GM21825 (cell line): ENCODE measurements around the gene ENTR1.
"Not testable (repeated sequence)": the region's sequence is repeated elsewhere in the genome, so short reads cannot be mapped to it uniquely, and the experiment has no call there.

Experiments used
- ATAC-seq: cut with Tn5 transposase; IDR thresholded peaks from one replicate; pipeline ENCODE4 v1.9.1; 2021; ENCODE audit warnings: mild to moderate bottlenecking, moderate library complexity; ENCODE audit not compliant: unreplicated experiment

The ENTR1 gene

DNA sequence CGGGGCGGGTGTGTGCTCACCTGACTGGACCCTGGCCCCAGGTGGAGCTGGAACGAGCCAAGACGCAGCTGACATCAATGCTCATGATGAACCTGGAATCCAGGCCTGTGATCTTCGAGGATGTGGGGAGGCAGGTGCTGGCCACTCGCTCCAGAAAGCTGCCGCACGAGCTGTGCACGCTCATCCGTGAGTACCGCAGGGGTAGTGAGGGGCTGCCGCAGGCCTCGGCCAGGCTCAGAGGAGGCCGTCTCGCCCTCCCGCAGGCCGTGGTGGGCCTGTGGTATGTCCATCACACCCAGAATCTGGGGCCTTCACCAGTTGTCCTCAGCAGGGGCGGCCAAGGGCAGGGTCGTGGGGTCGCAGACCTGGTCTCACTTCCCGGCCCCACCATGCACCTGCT lies 11.4 kb upstream of the ENTR1 start:
- ATAC-seq = no peak

DNA sequence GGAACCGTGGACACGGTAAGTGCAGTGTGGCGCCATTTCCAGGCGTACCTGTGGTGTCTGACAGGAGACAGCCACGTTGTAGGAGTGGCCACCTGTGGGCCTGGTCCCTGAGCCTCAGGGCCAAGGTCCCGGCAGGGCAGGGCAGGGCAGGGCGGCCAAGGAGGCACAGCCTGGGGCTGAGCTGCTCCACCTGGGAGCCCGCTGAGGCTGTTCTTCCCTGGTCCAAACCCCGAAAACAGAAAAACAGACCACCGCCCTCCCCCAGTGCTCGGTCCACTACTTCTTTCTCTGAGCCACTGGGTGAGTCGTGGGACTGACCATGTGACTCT lies 8.6 kb upstream of the ENTR1 start:
- ATAC-seq = no peak

- ATAC-seq = no peak
Measured at GRCh38 chr9:136418182-136419091, 8.0 kb upstream of the ENTR1 start.

- no peak for ATAC-seq
Measured at GRCh38 chr9:136416914-136417313, 6.5 kb upstream of the ENTR1 start.

DNA sequence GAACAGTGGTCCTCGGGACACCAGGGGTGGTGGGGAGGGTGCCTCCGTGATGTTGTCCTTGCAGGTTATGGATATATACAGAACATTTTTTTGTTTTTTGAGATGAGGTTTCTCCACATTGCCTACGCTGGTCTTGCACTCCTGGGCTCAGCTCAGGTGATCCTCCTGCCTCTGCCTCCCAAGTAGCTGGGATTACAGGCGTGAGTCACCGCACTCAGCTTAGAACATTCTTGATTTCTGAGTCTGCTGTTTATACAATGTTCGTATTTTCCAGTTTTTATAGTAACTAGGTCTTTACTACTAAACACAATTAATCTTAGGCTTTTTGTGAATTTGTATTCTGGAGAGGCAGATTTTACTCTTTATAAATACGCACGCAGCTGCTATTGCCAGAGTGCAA lies 6.0 kb upstream of the ENTR1 start:
- ATAC-seq = no peak

DNA sequence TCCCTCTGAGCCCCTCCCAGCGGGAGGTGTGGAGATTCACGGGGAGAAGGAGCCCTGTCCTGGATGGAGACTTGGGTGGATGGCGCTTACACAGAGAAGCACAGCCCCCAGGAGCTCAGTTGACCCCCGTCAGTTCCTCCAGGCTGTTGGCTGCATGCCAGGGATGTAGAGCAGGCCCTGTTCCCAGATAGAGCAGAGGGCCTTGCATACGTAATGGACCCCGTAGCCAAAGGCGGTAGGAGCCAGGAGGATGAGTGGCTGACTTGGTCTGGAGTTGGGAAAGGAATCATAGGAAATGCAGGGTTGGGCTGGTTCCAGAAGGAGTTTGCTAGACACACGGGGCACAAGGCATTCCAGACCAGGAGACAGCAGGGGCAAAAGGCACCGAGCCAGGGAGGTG lies 2.5 kb upstream of the ENTR1 start:
- ATAC-seq = no peak

DNA sequence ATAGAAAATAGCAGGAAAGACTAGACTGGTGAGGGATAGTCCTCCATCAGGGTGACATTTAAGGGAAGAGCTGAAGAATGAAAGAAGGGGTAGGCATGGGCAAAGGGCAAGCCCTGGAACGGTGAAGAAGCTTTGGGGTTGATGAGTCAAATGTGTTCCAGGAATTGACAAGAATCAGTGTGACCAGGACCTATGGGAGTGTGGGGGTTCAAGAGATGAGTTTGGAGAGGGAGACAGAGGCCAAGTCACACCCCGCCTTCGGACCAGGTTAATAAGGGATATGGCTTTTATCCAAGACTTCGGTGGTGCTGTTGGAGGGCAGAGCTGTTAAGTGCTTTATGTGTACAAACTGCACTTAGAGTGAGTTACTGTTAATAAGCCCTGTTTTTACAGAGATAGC lies 964 bp upstream of the ENTR1 start:
- no peak for ATAC-seq

DNA sequence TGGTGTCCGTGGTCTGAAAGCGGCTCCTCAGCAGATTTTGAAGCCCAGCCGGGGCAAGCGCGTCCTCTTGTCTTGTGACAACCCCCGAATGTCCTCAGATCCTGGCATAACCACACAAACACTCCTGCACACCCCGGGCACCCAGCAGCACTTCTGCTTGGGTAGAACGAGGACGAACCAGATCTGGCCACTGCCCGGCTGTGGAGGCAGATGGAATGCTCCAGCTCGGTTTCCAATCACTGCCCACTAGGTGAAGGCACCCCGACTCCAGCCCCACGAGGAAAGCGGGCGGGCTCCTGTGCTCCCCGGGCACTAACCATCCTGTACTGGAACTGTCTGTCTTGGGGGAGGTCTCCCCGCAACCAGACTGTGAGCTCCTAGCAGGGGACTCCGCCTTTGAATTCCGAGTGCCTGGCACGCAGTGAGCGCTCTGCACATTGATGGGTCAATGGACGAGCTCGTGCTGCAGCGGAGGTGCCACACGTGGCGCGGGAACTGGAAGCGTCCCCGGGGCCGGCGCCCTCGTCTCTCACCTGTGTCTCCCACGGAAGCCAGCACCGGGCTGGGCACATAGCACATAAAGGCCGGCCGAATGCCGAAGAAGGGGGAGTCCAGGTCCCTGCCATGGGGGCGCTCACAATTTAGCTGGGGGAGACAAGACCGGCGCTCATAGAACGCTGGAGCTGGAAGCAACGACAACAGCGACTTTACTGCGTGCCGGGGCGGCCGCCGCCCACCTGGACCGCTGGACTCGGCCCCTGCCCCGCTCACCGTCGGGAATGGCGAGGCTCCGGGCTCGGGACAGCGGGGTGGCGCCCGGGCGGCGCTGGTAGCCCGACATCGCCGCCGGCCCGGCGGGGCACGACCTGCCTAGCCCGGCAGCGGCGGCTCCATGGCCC lies 608 bp downstream of the ENTR1 start:
- ATAC-seq = peak; percentile 13

DNA sequence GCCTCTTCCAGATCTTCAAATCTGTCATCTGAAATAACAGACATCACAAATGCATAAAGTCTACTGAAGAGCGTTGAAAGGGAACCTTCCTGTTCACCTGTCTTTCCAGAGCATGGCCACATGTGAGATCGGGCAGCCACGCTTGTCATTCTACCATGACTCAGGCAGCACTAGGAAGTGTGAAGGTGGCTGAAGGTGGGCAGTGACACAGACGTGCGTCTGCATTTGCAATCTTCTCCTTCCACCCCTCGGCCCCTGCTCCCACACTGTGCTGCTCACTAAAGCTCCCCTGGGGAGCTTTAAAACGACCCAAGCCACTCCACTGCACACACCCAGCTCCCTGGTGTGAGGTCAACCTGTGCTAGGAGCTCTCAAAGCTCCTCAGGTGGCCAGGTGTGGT lies 2.5 kb downstream of the ENTR1 start:
- no peak for ATAC-seq

DNA sequence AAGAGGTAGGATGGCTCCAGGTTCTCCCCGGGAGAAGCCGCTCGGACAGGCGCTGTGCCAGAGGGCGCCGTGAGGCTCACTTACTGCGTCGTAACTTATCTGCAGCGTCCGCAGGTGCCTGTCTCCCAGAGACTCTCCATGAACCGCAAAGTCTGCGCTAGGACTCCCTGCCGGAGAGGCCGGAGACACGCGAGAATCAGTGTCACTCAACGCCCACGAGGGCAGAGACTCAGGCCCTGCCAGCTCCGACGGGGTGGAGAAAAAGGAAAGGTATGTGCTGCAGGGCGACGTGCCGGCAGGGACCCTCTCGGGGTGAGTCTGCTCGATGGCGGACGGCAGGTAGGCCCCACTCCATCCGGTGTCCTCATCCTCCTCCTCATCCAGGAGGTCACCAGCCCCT lies 3.4 kb downstream of the ENTR1 start:
- ATAC-seq = not testable (repeated sequence)

DNA sequence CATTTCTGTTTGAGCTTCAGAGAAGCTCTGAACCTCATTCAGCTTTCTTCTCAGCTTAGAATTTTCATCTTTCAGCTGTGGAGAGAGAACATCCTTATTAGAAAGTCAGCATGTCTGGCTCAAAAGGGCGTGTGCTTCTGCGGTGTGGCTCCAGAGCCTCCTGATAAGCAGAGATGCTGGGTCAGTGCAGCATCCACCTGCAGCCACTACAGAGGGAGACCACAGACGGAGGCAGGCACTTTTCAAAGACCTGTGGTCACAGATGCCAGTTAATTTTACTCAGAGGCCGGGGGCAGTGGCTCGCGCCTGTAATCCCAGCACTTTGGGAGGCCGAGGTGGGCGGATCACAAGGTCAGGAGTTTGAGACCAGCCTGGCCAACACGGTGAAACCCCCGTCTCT lies 4.5 kb downstream of the ENTR1 start:
- not testable (repeated sequence) for ATAC-seq

DNA sequence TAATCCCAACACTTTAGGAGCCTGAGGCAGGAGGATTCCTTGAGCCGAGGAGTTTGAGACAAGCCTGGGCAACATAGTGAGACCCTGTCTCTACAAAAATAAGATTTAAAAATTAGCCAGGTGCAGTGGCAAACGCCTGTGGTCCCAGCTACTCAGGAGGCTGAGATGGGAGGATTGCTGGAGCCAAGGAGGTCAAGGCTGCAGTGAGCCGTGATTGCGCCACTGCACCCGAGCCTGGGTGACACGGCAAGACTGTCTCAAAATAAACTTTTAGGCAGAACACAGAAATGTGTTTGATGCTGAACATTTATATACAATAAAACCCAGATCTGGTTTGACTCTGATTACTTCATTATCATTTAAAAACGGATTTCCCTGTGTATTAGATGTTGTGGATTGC lies 4.9 kb downstream of the ENTR1 start:
- no peak for ATAC-seq

DNA sequence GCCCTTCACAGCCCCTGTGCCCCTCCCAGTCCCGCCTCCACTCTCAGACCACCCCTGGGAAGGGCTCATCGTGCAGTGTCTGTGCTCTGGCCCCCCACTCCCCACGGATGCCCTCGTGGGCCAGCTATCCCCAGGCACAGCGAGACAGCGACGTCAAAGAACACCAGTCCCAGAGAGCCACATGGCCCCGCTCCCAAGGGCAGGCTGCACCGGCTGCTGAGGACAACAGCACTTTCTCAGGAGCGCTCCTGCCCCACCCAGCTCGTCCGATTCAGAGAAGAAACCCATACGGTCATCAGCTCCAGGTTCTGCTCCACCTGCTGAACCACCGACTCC lies 5.6 kb downstream of the ENTR1 start:
- ATAC-seq = no peak

- no peak for ATAC-seq
Measured at GRCh38 chr9:136403915-136404800, 6.3 kb downstream of the ENTR1 start.

GRCh38 chr9:136403538-136403914 lies 6.9 kb downstream of the ENTR1 start:
- ATAC-seq = peak; percentile 39

DNA sequence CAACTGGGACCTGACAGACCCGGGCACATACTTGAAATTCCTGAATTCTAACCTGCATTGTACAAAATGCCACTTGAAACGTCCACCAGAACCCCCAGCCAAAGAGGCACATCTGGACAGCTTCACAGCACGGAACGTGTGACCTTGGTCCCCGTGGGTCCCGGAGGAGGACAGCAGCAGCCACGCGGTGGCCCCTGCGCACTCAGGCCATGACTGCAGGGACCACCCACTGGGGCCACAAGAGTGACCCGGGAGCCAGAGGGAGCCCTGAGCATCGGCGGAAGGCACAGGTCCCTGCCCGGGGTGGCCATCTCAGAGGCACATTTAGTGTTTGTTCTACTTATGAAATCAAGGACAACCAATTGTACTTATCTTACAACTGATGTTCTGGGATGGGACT lies 8.3 kb downstream of the ENTR1 start:
- no peak for ATAC-seq

DNA sequence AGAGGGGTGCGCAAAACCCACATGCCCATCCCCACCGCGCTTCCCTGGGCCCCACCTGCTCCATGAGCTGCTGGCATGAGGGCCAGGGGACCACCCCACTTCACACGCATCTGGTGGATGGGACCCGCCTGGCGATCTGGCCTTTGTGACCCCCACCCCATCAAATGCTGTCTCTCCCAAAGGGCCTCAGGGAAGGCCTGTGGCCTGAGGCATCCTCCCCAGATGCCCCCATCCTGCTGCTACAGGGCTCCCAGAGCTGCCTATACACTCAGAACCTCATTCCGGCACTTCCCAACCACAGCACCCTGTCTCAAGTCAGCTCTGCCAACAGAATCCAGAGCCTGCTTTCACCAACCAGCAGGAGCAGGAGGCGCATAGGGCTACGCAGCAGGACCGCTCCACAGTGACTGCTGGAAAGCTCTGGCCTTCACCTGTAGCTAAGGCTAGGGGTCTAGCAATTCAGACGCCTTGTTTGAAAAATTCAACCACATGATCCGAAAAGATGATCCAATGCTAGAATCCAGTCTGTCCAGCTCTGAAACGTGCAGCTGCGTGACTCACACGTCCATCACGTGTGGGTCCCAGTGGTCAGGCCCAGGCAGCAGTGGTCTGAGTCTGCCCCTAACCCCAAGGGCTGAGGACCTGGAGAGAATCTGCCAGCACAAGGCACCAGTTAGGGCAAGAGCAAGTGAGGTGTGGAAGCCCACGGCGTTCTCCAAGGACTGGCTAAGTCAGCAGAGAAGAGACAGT lies 9.1 kb downstream of the ENTR1 start:
- no peak for ATAC-seq

- ATAC-seq = peak; percentile 57
Measured at GRCh38 chr9:136400038-136400834, 10.2 kb downstream of the ENTR1 start, which contains the start of gene SNAPC4. TSS of gene SNAPC4 (minus strand) at chr9:136400170. CDS start at chr9:136398428, 1,742 bp downstream.

DNA sequence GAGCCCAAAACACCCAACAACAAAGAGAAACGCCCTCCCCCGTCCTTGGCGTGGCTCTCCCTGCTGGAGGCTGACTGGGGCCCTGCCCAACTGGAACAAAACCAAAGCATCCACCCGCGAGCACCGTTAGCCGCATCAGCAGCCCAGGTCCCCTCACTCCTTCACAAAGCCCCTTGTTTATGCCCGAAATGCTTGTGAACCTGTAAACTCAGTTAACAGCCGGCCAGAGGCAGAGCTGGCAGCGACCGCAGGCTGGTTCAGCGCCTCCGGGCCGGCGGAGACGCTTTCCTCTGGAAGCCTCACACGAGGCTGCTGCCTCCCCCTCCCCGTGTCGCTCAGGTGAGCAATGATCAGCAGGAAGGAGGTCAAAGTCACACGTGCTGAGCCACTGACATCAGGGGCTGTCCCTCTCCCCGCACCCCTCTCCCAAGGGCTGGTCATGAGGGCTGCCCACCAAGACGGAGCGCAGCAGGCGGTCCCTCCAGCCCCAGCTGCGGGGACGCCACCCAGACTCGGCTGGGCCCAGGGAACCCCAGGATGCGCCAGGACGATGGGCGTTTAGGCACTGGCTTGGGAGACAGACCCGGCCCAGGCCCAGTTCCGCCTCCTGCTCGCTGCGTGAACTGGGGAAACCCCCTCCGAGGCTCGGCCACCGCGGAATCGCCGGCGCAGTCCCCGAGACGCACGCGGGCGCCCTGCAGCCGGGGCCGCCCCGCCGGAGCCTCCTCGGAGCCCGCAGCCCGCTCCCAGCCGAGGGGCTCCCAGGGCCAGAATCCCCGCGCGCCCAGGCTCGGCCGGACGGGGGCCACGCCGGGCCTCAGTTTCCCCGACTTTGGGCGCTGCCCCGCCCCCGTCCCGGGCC lies 11.0 kb downstream of the ENTR1 start:
- ATAC-seq = peak; percentile 30
